GM18499 (cell line): ENCODE measurements around the gene MRPS18C.
A peak's percentile ranks its signal among the peaks of the same experiment; 100 is the strongest.

Source experiments
- ATAC-seq: cut with Tn5 transposase; IDR thresholded peaks from one replicate; pipeline ENCODE4 v1.9.1; 2021; ENCODE audit warnings: moderate number of reproducible peaks; ENCODE audit not compliant: insufficient read depth, unreplicated experiment

MRPS18C gene

GRCh38 chr4:83455281-83456183, at the start of gene MRPS18C, which contains the start of gene HELQ:
Gene MRPS18C, plus strand, starts transcription at chr4:83456058. Its CDS starts 20 bp downstream, at chr4:83456078.
Gene HELQ, minus strand, starts transcription at chr4:83455823. Its CDS starts 130 bp downstream, at chr4:83455693.
- peak; percentile 95 for ATAC-seq

DNA sequence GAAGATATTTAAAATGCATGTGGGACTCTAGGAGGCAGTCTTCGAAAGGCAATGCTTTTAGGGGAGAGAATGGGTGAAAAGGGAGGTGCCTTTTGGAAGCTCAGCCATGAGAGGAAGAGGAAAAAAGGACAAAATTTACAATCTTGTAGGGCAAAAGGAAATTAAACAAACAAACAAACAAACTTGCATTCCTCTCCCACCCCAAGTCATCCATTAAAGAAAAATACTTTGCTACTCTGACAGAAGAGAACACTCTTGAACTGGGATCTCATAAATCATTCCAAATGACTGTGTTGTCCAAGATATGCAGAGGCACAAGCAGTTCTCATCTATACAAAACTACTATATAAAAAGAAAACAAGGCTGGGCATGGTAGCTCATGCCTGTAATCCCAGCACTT, 47.0 kb upstream of the MRPS18C start:
- ATAC-seq: no peak

GRCh38 chr4:83413676-83414075, 42.2 kb upstream of the MRPS18C start:
- no peak for ATAC-seq

GRCh38 chr4:83417566-83417965, 38.3 kb upstream of the MRPS18C start:
- ATAC-seq: no peak

GRCh38 chr4:83418211-83418610, 37.6 kb upstream of the MRPS18C start:
- ATAC-seq: no peak

- ATAC-seq: no peak
Observed at GRCh38 chr4:83431200-83431599, 24.7 kb upstream of the MRPS18C start.

- no peak for ATAC-seq
Observed at GRCh38 chr4:83436680-83437079, 19.2 kb upstream of the MRPS18C start.

GRCh38 chr4:83438719-83439118, 17.1 kb upstream of the MRPS18C start:
- no peak for ATAC-seq

DNA sequence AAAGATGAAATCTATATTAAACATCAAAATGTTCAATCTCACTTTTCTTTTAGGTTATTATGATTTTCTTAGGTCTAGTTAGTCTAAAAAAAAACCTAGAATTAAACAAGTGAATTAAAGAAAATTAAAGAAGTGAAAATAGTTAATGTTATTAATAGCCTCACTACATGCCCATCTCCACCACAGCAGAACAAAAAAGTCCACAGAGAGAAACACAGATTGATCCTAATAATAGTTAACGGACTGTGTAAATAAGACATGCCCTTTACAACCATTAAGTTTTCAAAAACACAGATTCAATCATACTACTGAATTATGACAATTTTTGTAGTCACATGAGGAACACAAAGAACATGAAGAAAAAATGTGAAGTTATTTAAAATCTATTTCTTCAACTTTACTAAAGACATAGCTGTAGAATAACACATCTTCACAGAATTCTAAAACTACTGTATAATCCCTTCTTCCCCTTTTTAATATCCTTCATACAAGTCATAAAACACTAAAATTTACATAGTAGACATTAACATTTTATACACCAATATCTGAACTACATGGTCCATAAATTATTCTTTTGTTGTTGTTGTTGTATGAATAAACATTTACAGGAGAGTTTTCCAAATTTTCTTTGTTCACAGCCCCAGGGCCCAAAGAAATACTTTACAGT, 15.6 kb upstream of the MRPS18C start:
- ATAC-seq: no peak

GRCh38 chr4:83440899-83441298, 15.0 kb upstream of the MRPS18C start:
- no peak for ATAC-seq

- no peak for ATAC-seq
Observed at GRCh38 chr4:83449009-83449408, 6.8 kb upstream of the MRPS18C start.

GRCh38 chr4:83454686-83455085, 1.2 kb upstream of the MRPS18C start:
- no peak for ATAC-seq

DNA sequence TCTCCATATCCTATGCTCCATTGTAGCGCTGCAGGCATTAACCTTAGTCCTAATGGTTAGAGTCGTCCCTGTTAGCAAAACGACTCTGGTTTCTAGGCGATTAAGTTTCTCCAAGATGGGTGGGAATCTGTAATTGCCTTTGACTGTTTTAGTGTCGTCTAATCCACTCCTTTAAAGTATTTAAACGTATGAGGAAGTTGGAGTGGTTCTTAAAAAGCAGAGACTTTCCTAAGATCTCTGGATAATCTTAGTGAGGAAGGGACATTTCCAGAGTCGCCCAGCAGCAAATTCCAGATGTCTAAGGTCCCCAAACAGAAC, 285 bp downstream of the MRPS18C start:
- no peak for ATAC-seq

DNA sequence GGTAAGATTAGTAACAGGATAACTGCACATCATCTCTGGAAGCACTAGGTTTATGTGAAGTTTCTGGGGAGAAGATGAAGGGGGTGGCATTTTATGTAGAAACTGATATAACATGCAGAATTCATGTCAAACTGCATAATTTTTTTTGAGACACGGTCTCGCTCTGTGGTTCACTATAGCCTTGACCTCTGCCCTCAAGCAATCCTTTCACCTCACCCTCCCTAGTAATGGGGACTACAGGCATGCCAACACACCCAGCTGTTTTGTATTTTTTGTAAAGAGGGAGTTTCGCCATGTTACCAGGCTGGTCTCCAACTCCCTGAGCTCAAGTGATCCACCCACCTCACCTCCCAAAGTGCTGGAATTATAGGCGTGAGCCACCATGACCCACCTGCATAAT, 17.6 kb downstream of the MRPS18C start:
- ATAC-seq: no peak

- no peak for ATAC-seq
Observed at GRCh38 chr4:83473966-83474365, 18.1 kb downstream of the MRPS18C start.

DNA sequence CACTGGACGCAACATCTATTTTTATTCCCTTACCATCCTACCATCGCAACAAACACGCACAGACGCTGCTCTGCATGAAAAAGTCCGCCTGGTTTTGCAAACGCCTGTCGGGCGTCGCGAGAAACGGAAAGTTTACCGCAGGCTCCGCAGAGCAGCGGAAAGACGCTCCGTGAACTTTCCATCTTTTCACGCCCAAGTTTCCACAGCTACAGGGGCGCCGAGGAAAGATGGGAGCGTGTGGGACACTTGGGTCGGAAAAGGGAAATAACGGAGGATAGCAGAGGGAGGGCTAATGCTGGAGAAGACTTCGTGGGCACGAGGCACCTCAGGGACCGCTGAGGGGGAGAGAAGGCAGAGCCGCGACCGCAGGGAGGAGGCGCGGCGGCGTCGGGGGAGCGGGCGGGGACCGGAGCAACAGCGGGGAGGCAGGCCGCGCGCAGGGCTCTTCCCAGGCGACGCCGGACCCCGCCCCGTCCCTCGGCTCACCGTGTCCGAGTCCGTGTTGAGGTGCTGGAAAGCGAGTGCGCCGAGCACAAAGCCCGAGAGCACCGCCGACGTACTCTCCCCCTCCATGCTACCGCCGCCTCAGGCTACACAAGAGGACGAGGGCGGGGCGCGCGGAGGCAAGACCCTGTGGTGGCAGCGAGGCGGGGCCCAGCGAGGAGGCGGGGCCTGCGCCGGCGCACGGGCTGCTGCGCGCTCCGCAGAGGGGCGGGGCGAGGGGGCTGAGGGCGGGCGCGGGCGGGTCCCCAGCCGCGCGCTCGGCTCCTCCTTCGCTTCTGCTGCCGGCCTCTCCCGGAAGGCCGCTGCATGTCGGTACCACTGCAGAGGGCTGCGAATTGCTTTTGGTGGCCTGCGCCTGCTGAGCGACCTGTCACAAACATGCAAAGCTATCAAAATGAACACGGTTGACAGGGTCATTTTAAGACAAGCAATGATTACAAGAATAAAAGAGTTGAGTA, 28.9 kb downstream of the MRPS18C start, which contains the start of gene ABRAXAS1:
ABRAXAS1 (minus strand) TSS at position 601 of the 962 bp plus-strand sequence; CDS start at position 573, 28 bp downstream.
- peak; percentile 87 for ATAC-seq

- no peak for ATAC-seq
Observed at GRCh38 chr4:83486457-83487129, 30.7 kb downstream of the MRPS18C start.

DNA sequence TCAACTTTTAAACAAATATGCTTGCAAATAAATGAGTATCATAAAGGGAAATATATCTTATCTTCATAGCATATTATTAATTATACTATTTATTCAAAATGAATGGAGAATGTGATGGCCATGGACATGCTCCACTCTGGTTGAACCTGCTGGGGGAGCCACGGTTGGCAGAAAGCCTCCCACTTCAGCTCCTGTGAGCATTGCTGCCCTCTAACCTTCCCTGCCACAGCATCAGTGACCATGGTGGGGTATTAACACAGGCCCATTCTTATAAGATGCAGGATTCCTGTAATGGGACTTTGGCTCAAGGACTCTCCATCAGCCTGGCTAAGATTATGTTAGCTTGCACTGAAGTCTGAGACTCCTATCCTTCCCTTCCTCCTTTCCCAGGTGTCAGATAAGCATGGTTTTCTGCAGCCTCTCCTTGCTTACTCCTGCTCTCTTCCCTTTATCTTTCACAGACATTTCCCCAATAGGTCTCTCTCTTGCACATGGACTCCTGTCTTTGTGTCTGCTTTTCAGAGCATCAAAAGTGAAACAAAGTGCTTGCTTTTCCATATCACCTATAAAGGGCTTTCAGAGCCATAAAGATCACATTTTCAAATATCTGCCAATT, 34.0 kb downstream of the MRPS18C start:
- ATAC-seq: no peak

DNA sequence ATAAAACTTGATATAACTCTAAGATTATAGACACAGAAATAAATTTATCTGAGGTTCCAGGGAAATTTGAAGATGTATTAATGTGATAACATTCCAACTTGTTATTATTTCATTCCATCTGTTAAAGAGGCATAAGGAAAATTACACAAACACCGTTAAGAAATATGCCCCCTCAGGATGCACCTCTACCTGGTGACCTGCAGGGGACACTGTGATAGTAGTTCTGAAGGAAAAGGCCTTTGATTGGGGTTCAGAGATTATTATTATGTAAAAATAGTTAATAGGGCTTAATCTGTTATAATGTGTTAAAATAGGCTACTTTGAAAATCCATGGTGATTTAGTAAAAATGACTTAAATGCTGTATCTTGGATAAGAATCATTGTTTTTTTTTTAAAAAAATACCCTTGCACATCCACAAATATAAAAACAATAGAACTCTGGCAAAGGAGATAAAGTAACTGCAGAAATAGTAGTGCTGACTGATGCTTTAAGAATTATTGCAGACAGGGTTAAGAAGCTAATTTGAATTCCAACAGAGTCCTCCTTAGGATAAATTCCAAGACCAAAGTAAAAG, 35.1 kb downstream of the MRPS18C start:
- no peak for ATAC-seq
